Osteocyte (in vitro differentiated cells): ENCODE results near the gene RAPGEF5. TPM values are rescaled to one million over a fixed set of nuclear protein-coding genes. Genes with fewer than 3 reads are reported as not detected.

ENCODE experiments used
- DNase-seq: peaks from one replicate; pipeline ENCODE4 v3.0.0; 2021; ENCODE audit warnings: mixed read lengths; ENCODE audit not compliant: unreplicated experiment; ENCODE audit errors: extremely low spot score
- H3K27ac Mint-ChIP-seq: one replicate; pipeline ENCODE4 v1.8.0; 2021; ENCODE audit warnings: mild to moderate bottlenecking, mixed read lengths; ENCODE audit not compliant: unreplicated experiment
- H3K27me3 Mint-ChIP-seq: one replicate; pipeline ENCODE4 v1.8.0; 2021; ENCODE audit warnings: mixed read lengths; ENCODE audit not compliant: unreplicated experiment
- H3K36me3 Mint-ChIP-seq: one replicate; pipeline ENCODE4 v1.8.0; 2021; ENCODE audit warnings: mixed read lengths; ENCODE audit not compliant: unreplicated experiment
- H3K4me1 Mint-ChIP-seq: one replicate; pipeline ENCODE4 v1.8.0; 2021; ENCODE audit warnings: mixed read lengths; ENCODE audit not compliant: unreplicated experiment
- H3K4me3 Mint-ChIP-seq: one replicate; pipeline ENCODE4 v1.8.0; 2021; ENCODE audit warnings: mild to moderate bottlenecking, moderate library complexity, mixed read lengths; ENCODE audit not compliant: unreplicated experiment
- H3K9me3 Mint-ChIP-seq: one replicate; pipeline ENCODE4 v1.8.0; 2021; ENCODE audit warnings: mixed read lengths; ENCODE audit not compliant: unreplicated experiment
- total RNA-seq: library from RNA; stranded (reverse); gene quantifications from 2 replicates; pipeline ENCODE4 v1.2.1, GENCODE V29; 2021
- TF ChIP-seq, protein P1 (sequence below): fragments of 200-600 bp; sonication (generic); IDR thresholded peaks from 2 replicates; pipeline ENCODE4 v1.5.0; 2021; ENCODE audit warnings: antibody characterized with exemption, mild to moderate bottlenecking, moderate library complexity

The RAPGEF5 gene
- total RNA-seq, 1 donor from 2014 or later, result 0.27 TPM

DNA sequence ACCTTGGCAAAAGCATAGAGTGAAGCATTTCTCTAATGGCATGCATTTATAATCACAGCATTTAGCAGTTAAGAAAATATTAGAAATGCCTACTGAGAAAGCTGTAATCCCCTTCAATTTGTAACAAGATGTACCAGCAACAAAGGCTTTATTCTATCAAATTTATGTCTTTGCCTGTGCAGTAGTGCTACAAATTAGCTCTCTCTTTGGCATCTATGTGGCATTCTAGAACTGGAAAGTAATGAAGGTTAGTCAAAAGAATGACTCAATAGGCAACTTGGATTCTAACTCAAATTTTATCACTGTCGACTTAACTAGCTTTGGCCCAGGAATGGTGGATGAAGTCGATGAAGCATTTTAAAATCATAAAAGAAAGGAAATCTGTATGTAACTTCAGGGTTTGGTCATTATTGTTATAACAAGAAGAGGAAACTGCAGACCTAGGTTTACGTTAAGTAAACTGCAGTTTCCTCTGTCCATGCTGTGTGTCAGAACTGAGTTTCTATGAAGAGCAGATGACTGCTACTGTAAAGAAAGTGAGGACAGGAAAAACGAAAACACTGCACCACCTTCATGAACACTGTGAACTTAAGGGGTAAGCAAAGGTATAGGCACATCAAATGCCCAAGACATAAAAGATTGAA lies 140.0 kb downstream of the RAPGEF5 start:
- no peaks in the 10 kb centered on the region for H3K9me3 Mint-ChIP-seq
- DNase-seq, result no peak
- no peaks in the 10 kb centered on the region for H3K4me1 Mint-ChIP-seq
- TF ChIP-seq, protein P1, sequence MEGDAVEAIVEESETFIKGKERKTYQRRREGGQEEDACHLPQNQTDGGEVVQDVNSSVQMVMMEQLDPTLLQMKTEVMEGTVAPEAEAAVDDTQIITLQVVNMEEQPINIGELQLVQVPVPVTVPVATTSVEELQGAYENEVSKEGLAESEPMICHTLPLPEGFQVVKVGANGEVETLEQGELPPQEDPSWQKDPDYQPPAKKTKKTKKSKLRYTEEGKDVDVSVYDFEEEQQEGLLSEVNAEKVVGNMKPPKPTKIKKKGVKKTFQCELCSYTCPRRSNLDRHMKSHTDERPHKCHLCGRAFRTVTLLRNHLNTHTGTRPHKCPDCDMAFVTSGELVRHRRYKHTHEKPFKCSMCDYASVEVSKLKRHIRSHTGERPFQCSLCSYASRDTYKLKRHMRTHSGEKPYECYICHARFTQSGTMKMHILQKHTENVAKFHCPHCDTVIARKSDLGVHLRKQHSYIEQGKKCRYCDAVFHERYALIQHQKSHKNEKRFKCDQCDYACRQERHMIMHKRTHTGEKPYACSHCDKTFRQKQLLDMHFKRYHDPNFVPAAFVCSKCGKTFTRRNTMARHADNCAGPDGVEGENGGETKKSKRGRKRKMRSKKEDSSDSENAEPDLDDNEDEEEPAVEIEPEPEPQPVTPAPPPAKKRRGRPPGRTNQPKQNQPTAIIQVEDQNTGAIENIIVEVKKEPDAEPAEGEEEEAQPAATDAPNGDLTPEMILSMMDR, result no peak
- no peaks in the 10 kb centered on the region for H3K36me3 Mint-ChIP-seq
- peaks cover 18% of the 10 kb centered on the region for H3K27me3 Mint-ChIP-seq
- no peak overlapping the region for H3K4me3 Mint-ChIP-seq
- no peak overlapping the region for H3K27ac Mint-ChIP-seq

DNA sequence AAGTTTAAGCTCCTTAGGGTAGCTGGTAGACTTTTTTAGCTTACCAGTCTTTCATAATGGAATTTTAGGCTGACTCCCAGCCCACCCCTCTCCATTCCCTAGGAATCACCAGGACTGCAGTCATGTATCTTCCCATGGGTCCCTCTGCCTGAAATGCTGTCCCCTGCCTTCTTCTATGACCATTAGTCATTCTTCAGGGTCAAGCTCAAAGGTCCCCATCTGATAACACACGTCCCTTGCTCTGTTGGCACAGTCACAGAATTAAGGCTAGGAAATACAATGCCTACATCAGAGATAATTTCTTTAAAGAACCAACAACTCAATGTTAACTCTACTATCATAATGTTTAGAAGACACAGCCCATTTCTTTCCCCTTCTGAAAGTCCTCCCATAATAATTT lies 140.6 kb downstream of the RAPGEF5 start:
- TF ChIP-seq, protein P1, result no peak
- Mint-ChIP-seq H3K4me1 (no peaks in the 10 kb centered on the region), H3K36me3 (no peaks in the 10 kb centered on the region), H3K4me3 (no peak overlapping the region), H3K9me3 (no peaks in the 10 kb centered on the region), H3K27ac (no peak overlapping the region), H3K27me3 (peaks cover 18% of the 10 kb centered on the region)
- DNase-seq, result no peak

DNA sequence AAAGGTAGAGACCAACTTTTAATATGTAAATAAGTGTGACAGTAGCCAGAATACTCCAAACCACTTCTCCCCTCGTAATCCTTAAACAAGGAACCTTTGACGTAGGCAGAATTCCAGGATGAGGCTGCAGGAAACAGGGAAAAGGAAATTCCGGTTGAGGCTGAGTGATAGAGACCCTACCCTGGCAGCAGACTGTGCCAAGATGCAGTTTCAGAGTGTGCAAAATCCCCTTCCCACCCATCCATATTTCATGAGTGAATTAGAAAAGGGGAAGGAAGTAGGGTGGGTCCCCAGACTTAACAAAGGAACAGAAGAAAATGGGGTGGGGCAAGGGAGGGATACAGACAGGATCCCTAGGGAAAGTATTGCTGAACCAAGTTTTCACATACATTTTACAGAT lies 143.0 kb downstream of the RAPGEF5 start:
- H3K27me3 Mint-ChIP-seq, result peaks cover 18% of the 10 kb centered on the region
- H3K36me3 Mint-ChIP-seq, result no peaks in the 10 kb centered on the region
- no peaks in the 10 kb centered on the region for H3K9me3 Mint-ChIP-seq
- no peak for DNase-seq
- no peaks in the 10 kb centered on the region for H3K4me1 Mint-ChIP-seq
- no peak overlapping the region for H3K4me3 Mint-ChIP-seq
- TF ChIP-seq, protein P1, result no peak
- H3K27ac Mint-ChIP-seq, result no peak overlapping the region

DNA sequence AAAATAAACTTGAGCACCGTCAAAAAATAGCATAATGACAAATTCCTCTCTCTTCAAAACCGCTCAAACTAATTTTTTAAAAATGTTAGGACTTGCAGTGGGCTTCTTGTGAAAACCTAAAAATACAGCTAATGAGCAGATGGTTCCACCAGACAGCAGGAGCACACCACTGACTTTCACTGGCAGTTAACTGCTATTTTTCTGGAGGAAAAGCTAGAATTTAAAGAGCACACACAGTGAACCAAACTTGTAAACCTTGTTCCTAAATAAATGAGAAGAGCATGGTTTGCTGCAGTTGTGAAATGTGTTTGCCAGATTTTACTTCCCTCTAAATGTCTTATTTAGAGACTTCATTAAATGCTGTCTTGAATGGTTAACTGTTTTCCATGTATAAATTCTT lies 143.9 kb downstream of the RAPGEF5 start:
- Mint-ChIP-seq H3K9me3 (no peaks in the 10 kb centered on the region), H3K27ac (no peak overlapping the region), H3K4me3 (no peak overlapping the region), H3K27me3 (peaks cover 18% of the 10 kb centered on the region), H3K36me3 (no peaks in the 10 kb centered on the region), H3K4me1 (no peaks in the 10 kb centered on the region)
- no peak for DNase-seq
- TF ChIP-seq, protein P1, result no peak

DNA sequence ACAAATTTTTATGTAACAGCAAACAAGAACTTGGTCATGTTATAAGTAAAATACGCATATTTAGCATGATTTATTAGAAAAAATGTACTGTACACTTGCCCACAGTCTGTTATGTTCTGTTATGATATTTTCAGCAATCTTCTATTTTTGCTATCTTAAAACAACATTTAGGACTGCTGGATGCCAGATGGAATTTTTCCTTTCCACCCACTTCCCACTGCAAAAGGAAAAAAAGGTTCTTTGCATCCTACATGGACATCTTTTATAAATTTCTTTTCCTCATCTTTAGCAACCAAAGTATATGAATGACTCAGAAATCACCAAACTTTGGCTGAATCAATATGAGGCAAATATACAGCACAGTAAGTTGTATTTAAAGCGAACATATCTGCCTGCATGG lies 146.0 kb downstream of the RAPGEF5 start:
- Mint-ChIP-seq H3K4me3 (no peak overlapping the region), H3K27ac (no peak overlapping the region), H3K36me3 (no peaks in the 10 kb centered on the region), H3K4me1 (no peaks in the 10 kb centered on the region), H3K27me3 (peaks cover 19% of the 10 kb centered on the region), H3K9me3 (no peaks in the 10 kb centered on the region)
- TF ChIP-seq, protein P1, result no peak
- DNase-seq, result no peak
